ENCODE data around the gene MAP3K8.

The MAP3K8 gene

DNA sequence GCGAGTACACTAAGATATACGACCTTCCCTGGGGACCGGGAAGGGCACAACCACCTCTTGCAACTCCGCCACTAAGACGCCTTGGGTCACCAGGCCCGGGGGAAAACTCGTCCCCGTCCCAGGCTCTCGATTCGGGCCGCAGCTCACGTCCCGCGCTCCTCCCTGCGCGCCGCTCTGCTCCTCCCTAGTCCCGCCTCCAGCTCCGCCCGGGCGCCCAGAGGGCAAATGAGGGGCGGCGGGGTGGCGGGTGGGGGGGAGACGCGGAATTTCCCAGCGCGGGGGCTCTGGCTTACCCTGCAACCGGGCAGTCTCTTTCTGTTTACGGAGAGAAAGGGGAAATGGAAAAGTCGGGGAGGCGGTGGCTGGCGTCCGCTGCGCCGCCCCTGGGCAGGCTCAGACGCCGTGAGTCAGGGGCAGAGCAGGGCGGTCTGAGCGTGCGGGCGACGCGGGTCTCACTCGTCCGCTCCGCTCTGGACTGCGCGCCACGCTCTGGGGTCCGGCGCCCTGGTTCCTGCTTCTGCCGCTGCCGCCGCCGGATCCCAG is at the start of gene MAP3K8:
Gene MAP3K8 (plus strand): TSS at position 455 of the 543 bp plus-strand sequence. CDS start 4,755 bp downstream, outside the sequence.
- DNase-seq (ENCODE audit: low read depth) = peak; percentile 88

DNA sequence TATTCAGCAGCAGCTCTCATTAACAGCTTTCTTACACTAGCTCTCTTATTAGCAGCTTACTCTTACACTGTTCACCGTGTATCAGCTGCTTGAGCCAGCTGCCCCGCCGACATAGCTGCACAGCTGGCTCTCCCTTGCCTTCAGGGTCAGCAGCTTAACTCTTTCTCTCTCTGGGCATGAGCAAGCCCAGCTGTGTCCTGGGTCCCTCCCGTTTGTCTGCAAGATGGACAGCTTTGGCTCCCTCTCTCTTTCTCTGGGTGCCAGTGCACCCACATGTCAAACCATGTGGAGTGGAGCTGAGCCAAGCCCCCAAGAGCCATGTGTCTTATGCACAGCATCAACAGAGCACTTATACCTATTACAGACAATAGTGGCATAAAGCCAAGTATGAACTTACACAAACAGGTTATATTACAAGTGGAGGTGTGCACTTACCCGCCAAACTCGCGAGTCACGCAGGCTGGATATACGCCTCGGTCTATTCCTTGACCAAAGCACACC is 49.2 kb upstream of the MAP3K8 start:
- DNase-seq (ENCODE audit: low read depth) = no peak

DNA sequence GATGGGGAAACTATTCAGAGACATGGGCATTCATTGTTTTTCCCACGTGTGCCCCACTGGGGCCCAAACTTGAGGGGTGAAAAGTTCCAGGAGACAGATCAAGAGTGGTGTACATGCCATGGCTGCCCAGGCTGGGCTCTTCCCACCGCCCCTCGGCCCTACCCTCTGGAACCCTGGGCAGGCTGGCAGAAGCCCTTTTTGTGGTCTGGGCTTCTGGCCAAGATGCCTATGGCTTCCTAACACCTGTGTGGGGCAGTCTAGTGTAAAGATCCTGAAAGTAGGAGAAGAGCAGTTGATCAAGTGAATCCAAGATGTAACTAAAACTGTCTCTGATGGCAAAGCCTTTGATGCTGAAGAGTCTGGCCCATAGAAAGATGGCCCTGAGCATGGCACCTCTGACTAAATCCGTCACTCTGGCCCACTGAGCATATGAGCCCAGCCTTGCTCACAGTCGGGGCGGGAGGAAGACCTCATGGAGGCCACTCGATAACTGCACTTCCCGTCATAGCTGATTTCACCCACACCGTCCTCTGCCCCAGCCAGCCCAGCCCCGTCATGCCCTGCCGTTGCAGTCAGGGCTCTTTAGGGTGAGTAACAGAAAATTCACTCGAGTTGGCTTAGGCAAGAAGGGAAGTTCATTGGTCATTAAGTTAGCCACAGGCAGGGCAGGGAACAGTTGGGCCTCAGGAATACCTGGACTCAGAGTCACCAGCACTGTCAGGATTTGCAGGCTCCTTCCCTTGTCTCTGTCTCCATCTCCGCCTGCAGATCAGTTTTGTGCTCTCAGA is 47.0 kb upstream of the MAP3K8 start:
- DNase-seq (ENCODE audit: low read depth) = no peak

DNA sequence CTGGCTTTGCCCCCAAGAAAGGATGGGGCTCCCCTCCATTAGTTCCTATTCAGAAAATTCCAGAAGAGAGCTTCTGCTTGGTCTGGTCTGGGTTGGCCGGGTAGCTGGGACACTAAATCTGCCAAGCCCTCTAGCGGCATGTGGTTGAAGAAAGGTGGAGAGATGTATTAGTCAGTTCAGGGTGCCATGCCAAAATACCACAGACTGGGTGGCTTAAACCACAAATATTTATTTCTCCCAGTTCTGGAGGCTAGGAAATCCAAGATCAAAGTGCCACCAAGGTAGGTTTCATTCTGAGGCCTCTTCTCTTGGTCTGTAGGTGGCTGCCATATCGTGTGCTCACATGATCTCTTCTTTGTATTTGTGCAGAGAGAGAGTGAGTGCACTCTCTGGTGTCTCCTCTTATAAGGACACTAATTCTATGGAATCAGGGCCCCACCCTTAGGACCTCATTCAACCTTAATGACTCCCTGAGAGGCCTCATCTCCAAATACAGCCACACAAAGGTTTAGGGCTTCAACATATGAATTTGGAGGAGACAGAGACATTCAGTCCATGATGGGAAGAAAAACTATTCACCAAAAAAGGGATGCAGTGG is 46.2 kb upstream of the MAP3K8 start:
- DNase-seq (ENCODE audit: low read depth) = no peak

DNA sequence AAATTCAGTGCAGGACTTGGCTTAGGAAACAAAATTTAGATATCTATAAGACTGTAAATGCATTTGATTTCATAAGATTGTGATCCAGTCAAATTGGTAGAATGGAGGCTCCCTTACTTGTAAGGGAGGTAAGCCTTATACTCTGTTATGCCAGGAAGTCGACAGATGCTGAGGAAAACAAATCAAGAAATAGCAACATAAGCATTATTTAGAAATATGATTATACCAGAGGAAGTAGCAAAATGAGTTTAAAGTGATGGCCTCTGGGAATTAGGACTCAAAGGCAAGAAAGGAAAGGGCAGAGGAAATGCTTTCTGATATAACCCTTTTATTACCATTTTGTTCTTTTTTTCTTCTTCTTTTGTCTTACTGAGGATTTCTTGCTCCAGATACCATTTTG is 44.4 kb upstream of the MAP3K8 start:
- DNase-seq (ENCODE audit: low read depth) = no peak

DNA sequence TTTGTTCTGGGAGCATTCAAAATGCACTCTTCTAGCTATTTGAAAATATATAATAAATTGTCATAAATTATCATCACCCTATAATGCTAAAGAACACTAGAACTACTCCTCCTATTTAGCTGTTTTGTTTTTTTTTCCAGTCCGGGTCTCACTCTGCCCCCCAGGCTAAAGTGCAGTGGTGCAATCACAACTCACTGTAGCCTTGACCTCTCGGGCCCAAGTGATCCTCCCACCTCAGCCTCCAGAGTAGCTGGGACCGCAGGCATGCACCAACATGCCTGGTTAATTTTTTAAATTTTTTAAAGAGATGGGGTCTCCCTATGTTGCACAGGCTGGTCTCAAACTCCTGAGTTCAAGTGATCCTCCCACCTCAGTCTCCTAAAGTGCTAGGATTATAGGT is 43.8 kb upstream of the MAP3K8 start:
- DNase-seq (ENCODE audit: low read depth) = no peak

DNA sequence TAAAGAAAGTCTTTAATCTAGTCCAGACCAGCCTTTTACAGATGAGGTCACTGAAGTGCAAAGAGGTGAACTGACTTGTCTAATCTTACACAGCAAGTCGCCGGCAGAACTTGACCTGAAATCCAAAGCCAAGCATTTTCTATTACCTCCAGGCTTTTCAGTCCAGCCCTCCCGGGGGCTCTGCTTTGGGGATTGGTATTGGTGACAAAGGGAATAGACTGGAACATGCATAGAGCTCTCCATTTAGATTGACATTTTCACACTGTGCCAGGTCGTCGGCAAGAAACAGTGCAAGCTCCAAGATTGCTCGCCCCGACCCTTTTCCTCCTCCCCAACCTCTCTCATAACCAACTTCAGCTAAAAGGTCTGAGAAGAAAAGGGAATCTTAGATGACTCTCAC is 42.7 kb upstream of the MAP3K8 start:
- no peak for DNase-seq (ENCODE audit: low read depth)

DNA sequence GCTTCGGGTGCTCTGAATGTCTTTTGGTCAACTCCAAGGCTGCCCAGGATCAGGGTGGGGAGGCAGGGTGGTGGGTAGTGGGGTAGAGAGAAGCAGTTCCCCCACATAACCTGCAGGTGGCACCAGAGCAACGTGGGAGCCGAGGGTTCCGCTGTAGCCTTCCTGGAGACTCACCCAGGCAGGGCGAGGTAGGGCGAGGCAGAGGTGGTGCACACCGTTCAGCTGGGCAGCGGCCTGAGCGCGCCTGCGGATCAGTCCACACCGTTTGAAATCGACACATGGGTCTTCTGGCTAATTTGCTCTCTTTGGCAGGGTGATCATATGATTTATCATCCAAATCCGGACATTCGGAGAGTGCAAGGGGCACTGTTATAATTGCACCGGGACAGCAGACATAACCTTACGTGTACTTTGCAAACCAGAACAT is 41.4 kb upstream of the MAP3K8 start:
- DNase-seq (ENCODE audit: low read depth) = peak; percentile 46

DNA sequence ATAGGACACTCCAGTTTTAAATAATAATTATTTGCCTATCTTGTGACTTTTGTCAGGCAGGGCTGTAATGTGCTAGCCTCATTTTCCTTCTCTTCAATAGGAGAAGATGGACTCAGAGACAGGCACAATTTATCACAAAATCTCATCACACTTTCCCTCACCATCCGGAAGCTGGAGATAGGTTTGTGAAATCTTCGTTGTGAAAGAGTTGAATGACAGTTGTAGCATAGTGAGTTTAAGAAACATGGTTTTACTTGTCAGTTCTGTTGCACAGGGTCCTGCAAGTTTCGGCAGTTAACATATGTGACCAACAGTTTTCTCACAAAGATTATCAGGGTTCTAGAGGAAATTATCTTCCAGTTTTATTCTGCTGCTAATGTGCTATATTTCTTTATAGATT is 37.7 kb upstream of the MAP3K8 start:
- DNase-seq (ENCODE audit: low read depth) = no peak

DNA sequence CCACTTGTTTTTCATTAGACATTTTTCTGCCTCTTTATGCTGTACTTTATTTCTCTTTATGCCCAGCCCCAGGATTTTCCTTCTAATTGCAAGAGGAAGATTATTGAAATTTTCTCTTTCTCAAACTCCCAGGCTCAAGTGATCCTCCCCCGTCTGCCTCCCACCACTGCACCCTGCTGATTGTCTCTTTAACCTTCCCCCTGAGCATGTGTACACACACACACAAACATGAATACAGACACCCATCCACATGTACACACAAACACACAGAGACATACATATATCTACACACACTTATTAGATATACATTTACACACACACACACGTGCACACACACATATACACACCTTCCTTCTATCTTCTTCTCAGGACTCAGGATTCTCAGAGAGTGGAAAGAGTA is 37.3 kb upstream of the MAP3K8 start:
- DNase-seq (ENCODE audit: low read depth) = no peak

DNA sequence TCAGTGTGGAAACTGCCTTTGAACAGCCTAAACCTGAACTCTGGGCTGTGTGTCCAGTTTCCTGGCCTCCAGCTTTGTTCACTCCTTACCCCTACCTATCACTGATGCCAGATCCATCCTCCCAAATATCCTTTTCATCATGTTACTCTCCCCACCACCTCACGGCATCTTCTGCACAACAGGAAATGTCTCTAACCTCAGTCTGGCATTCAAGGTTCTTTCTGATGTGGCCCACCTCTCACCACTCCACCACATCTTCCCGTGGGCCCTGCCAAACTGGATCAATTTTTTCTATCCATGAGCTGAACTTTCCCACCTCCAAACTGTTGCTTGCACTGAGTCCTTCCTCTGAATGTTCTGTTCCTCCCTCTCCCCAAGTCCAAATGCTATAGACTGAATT is 35.8 kb upstream of the MAP3K8 start:
- DNase-seq (ENCODE audit: low read depth) = no peak

DNA sequence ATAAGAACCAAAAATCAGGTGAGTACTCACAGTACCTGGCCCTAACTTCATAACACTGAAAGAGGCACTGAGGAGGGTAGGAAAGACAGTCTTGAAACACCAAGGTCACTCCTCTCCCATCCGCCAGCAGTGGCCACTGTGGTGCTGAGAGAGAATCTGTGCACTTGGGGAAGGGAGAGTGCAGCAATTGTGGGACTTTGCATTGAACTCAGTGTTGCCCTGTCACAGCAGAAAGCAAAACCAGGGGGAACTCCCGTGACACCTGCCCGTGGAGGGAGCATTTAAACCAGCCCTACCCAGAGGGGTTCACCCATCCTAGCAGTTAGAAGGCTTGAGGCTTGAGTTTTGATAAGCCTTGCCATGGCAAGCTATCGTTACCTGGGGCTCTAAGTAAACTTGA is 35.2 kb upstream of the MAP3K8 start:
- DNase-seq (ENCODE audit: low read depth) = no peak

DNA sequence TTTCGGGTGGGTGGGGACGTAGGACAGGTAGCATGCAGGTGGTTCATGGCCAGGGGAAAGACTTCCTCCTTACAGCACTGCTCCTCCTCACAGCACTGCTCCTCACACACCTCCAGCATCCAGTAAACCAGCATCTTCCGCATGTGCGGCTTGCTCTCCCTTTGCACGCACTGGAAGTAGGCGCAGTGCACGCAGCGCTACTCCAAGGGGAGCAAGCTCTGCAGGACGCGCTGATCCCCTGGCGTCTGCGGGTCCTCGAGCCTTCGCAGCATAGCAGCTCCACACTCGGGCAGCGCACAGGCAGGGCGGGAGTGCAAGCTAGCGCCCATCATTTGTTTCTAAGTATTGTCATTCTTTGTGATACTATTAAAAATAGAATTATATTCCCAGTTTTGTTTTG is 30.5 kb upstream of the MAP3K8 start:
- no peak for DNase-seq (ENCODE audit: low read depth)

DNA sequence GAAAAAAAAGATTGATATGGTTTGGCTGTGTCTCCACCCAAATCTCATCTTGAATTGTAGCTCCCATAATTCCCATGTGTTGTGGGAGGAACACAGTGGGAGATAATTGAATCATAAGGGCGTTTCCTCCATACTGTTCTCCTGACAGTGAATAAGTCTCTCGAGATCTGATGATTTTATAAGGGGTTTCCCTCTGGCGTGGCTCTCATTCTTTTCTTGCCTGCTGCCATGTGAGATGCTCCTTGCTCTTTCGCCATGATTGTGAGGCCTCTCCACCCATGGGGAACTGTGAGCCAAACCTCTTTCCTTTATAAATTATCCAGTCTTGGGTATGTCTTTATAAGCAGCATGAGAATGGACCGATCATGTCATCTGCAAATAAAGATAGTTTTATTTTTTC is 29.4 kb upstream of the MAP3K8 start:
- DNase-seq (ENCODE audit: low read depth) = no peak

DNA sequence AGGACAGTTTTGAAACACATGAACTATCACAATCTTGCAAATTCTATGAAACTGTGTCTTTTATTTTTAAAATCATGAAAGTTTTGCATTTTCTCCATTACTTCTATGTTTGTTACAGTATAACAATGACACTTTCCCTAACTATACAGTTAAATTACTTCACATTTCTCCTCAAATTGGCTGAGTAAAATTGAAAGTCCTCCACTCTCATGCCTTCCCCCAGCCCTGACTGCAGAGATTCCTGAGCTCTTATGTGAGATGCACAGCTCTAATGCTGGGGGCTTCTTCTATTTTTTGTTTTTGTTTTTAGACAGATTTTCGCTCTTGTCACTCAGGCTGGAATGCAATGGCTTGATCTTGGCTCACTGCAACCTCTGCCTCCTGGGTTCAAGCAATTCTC is 22.7 kb upstream of the MAP3K8 start:
- DNase-seq (ENCODE audit: low read depth) = no peak

DNA sequence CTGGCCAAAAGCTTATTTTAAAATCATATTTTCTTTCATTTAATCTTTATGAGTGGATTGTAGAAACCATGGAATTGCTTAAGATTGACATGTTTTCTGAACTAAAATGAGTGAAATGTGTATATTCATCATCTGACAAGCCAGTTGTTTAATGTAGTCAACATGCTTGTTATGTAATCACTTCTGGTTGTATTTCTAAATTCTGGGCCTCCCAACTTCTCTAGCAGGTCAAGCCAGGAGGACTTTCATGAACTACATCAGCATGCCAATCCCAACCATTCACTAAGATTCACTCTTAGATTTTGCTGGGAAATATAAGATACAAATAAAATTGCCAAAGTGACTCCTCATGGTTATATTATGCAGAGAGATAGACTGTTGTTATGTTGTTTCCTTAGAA is 21.1 kb upstream of the MAP3K8 start:
- no peak for DNase-seq (ENCODE audit: low read depth)

DNA sequence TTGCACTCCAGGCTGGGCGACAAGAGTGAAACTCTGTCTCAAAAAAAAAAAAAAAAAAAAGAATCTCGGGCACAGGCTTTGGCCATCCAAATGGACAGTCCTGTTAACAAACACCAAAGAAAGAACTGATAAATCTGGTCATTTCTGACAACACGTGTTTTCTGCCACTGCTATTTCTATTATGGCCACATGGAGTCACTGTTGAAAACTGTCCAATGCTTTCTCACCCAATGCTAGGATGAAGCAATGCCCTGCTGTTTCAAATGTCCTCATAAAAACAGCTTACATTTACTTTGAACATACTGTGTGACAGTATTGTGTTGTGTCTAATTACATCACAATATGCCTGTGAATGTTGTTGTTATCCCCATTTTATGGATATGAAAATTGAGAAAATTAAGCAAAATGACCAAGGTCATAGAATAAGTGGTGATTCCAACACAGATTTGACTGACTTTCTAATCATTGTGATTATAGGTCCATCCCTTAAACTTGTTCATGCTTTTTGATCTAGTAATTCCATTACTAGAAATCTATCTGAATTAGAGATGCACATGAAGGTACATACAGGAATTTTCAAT is 19.9 kb upstream of the MAP3K8 start:
- no peak for DNase-seq (ENCODE audit: low read depth)

DNA sequence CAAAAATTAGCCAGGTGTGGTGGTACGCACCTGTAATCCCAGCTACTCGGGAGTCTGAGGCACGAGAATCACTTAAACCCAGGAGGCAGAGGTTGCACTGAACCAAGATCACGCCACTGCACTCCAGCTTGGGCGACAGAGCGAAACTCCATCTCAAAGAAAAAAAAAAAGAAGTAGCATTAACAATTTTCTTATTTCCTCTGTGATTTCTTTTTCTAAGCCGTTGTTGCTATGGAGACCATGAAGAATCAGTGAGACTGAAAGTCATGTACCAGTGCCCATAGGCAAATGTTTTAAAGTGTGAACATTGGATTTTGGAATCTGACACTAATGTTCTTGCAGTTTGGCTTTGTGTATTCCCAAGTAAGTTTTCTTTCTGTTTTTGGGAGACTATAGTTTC is 18.4 kb upstream of the MAP3K8 start:
- DNase-seq (ENCODE audit: low read depth) = no peak

DNA sequence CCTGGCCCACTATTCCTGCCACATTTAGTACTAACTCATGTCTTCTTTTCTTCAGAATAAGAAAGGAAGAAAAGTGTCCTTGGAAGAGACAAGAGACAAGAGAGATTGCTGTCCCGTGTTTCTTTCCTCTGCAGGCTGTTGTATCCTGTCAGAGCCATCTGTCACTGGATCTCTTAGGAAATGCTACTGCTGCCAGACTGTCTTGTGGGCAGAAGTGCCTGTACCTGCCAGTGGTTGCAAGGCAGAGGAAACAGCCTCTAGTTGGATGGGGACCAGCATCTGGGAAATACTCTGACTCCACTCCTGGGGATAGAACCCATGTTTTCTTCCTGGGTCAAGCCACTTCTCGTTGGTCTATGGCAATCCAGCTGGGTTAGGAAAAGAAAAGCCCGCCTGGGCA is 16.7 kb upstream of the MAP3K8 start:
- DNase-seq (ENCODE audit: low read depth) = no peak

DNA sequence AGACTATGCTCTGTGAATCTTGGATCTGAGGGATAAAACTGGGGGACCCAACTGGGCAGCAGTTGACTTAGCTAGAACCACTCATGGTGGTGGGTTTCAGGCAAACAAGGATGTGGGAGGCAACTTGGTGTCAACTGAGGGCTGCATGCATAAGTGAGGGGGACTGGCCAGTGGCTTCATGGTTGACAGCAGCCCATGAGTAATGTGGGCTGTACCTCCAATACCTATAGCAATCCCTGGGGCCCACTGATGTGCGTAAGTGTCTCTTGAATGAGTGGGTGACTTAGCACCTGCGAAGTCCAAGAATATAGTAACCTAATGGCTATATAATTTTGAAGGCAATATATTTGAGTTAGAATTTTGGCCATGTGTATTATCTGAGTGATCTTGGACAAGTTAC is 13.7 kb upstream of the MAP3K8 start:
- DNase-seq (ENCODE audit: low read depth) = no peak

DNA sequence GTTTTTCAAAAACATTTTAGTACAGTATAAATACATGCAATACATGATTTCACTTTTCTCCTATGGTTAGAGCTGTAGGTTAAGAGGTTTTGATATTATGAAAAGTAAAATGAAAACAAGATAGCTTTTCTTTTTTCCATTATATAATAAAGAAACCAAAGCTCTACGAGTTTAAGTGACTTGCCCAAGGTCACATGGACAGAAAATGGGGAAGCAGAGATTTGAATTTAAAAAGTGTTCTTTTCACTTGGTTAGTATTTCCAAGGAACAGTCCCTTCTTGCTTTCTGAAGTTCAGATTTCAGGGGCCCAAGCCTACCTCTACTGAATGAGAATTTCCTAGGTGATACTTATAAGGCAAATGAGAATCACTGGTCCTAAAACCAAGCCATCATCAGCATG is 13.2 kb upstream of the MAP3K8 start:
- no peak for DNase-seq (ENCODE audit: low read depth)

DNA sequence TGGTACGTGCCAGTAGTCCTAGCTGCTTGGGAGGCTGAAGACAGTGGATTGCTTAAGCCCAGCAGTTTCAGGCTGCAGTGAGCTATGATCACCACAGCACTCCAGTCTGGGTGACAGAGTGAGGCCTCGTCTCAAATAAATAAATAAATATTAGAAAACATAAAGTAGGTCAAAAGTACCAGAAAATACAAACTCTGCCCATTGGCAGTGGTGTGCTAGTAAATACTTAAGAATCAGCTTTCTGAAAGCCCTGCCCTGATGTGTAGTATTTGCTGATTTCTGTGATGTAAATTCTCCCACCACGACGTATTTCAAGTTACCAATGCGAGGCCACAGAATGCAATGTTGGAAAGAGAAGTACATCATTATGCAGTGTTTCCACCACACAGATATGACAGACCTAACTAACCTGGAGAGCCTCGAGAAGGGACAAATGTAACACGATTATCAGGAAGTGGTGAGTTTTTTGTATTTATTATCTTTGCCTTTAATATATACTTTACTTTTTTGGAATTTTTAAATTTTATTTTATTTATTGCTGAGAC is 11.8 kb upstream of the MAP3K8 start:
- DNase-seq (ENCODE audit: low read depth) = no peak

Measured in stimulated activated CD8-positive, alpha-beta memory T cell treated with anti-CD3 and anti-CD28 coated beads, Interleukin-12 subunit alpha, Interleukin-12 subunit beta, amount 100 ng/mL, for 4 hours (primary cell).